Cardiac septum (tissue), 1 donor: ENCODE data around the gene OLFM4. TPM values are rescaled to one million over a fixed set of nuclear protein-coding genes. Genes with fewer than 3 reads are reported as not detected.

ENCODE experiments used
- DNase-seq: peaks from one replicate; pipeline ENCODE4 v3.0.0-alpha.2; 2020; ENCODE audit warnings: low spot score
- intact Hi-C: fragments of 100-400 bp; cut with DNase I; formaldehyde crosslinking; loops from one replicate; pipeline ENCODE4 v1.14.0; 2022
- long read RNA-seq: library from polyadenylated mRNA; unstranded; transcript quantifications from one replicate; pipeline ENCODE4 v2.0.0, GENCODE V29; 2021
- total RNA-seq: library from RNA; stranded (reverse); fragmentation: NEBNext Ultra II Directional; extraction: Animal tissue kit (Norgen Biotek cat#: 25700); gene quantifications from one replicate; pipeline ENCODE4 v1.2.1, GENCODE V29; 2021
- donor health status: DM: no; HTN: no; CAD: no.

OLFM4 gene
- 0.65 TPM for total RNA-seq
- long read RNA-seq = 0 reads

- DNase-seq = no peak
- intact Hi-C loops = no loop called here
Measured at GRCh38 chr13:53028637-53029203, at the start of gene OLFM4. TSS of gene OLFM4 (plus strand) at chr13:53028813. CDS start at chr13:53028837, 24 bp downstream.

- intact Hi-C loops = no loop called here
- DNase-seq = no peak
Measured at GRCh38 chr13:52978989-52979388, 49.6 kb upstream of the OLFM4 start.

- intact Hi-C loops = no loop called here
Measured at GRCh38 chr13:52980695-52981094, 47.9 kb upstream of the OLFM4 start.

GRCh38 chr13:52983836-52984235 is 44.8 kb upstream of the OLFM4 start:
- no peak for DNase-seq
- intact Hi-C loops = no loop called here

More at GRCh38 chr13:52980695-52981094, 47.9 kb upstream of the OLFM4 start:
- DNase-seq = no peak

- no peak for DNase-seq
- intact Hi-C loops = no loop called here
Measured at GRCh38 chr13:52984881-52985363, 43.7 kb upstream of the OLFM4 start.

GRCh38 chr13:52991344-52992020 is 37.1 kb upstream of the OLFM4 start:
- no peak for DNase-seq
- intact Hi-C loops = no loop called here

GRCh38 chr13:52992110-52992509 is 36.5 kb upstream of the OLFM4 start:
- no peak for DNase-seq
- intact Hi-C loops = no loop called here

- intact Hi-C loops = no loop called here
- no peak for DNase-seq
Measured at GRCh38 chr13:52994051-52994450, 34.6 kb upstream of the OLFM4 start.

GRCh38 chr13:52994865-52995264 is 33.7 kb upstream of the OLFM4 start:
- intact Hi-C loops = no loop called here

GRCh38 chr13:52995946-52996345 is 32.7 kb upstream of the OLFM4 start:
- no peak for DNase-seq
- intact Hi-C loops = no loop called here

More at GRCh38 chr13:52994865-52995264, 33.7 kb upstream of the OLFM4 start:
- DNase-seq = no peak

- intact Hi-C loops = no loop called here
- no peak for DNase-seq
Measured at GRCh38 chr13:52997951-52998876, 30.4 kb upstream of the OLFM4 start.

- no peak for DNase-seq
- intact Hi-C loops = no loop called here
Measured at GRCh38 chr13:52999093-52999696, 29.4 kb upstream of the OLFM4 start.

GRCh38 chr13:53001444-53002225 is 27.0 kb upstream of the OLFM4 start:
- intact Hi-C loops = no loop called here
- DNase-seq = no peak

GRCh38 chr13:53004573-53004972 is 24.0 kb upstream of the OLFM4 start:
- intact Hi-C loops = no loop called here
- DNase-seq = no peak

GRCh38 chr13:53005626-53006025 is 23.0 kb upstream of the OLFM4 start:
- no peak for DNase-seq
- intact Hi-C loops = no loop called here

- DNase-seq = no peak
- intact Hi-C loops = no loop called here
Measured at GRCh38 chr13:53007872-53008271, 20.7 kb upstream of the OLFM4 start.

GRCh38 chr13:53010374-53011105 is 18.1 kb upstream of the OLFM4 start:
- DNase-seq = no peak
- intact Hi-C loops = no loop called here

- DNase-seq = no peak
- intact Hi-C loops = no loop called here
Measured at GRCh38 chr13:53012707-53013106, 15.9 kb upstream of the OLFM4 start.
